UCSD-AML1 (cell line): ENCODE results near the gene ATF7.
"Not testable (repeated sequence)": the region's sequence is repeated elsewhere in the genome, so short reads cannot be mapped to it uniquely, and the experiment has no call there.

Source experiments
- DNase-seq: peaks from one replicate; lab custom pipeline; 2025; ENCODE audit not compliant: unreplicated experiment; lab: John Stamatoyannopoulos, UW

The ATF7 gene

DNA sequence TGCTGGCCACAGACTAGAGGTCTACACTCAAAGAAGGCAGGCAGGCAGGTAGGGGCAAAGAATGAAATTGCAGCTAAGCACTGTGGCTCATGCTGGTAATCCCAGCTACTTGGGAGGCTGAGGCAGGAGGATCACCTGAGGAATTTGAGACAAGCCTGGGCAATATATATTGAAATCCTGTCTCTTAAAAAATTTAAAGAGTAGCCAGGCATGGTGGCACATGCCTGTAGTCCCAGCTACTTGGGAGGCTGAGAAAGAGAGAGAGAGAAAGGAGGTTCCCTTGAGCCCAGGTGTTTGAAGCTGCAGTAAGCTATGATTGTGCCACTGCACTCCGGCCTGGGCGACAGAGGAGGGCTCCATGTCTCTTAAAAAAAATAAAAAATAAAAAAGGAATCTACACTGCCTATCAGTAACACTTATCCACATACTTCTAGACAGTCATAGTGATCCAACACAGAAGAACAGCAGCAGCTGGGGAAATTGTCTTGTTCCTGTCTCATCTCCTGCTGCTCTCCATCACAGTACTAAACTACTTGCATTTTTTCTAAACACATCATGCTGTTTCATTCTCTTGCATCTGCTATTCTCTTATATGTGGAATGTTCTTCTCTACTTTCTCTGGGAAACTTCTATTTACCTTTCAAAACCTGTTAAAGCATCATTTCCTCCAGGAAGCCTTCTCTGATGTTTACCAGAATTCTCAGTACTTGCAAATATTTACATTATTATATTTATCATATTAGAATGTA, 57.2 kb downstream of the ATF7 start:
- no peak for DNase-seq

DNA sequence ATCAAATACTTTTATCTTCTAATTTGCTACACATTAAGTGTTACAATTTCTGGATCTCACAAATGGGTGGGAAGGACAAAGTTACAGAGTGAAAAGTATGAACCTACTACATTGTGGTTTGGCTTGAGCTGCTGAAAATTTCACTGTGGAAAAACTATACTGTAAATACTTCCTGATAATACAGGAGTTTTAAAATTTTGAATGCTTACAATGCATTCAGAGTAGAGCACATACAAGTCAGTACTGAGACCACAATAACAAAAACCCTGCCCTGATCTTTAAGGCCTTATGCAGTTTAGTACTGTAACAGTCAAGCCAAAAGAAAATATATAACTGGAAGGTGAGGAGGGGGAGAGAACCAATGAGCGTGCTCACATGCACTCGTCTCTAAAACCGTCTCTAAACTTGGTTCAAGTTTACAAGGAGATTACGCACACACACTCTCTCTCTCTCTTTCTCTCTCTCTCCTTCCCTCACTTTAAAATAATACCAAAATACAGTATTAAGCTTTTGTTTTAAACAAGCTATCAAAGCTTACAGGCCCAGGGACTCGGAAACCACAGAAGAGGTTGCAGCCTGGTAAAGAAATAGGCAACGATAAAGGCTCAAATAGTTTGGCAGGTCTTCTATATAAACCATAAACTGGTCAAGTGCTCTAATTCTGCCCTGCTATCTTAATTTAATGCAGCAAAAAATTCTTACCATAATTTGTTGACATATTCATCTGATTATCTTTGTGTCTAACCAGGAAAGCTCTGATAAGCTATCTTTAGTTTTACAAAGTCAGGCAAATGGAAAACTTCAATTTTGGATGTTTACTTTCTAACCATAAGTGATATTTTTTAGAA, 58.0 kb downstream of the ATF7 start:
- DNase-seq, result no peak

DNA sequence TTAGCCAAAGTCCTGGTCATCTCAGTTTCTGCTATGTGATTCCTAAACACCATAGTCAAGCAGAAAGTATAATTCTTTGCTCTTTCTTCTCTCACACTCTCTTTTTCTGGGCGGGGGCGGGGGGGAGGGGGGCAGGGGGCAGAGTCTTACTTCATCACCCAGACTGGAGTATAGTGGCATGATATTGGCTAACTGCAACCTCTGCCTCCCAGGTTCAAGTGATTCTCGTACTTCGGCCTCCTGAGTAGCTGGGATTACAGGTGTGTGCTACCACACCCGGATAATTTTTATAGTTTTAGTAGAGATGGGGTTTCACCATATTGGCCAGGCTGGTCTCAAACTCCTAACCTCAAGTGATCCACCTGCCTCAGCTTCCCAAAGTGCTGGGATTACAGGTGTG, 60.8 kb downstream of the ATF7 start:
- not testable (repeated sequence) for DNase-seq

- no peak for DNase-seq
These were observed 61.2 kb downstream of the ATF7 start for GRCh38 chr12:53564941-53565340.

DNA sequence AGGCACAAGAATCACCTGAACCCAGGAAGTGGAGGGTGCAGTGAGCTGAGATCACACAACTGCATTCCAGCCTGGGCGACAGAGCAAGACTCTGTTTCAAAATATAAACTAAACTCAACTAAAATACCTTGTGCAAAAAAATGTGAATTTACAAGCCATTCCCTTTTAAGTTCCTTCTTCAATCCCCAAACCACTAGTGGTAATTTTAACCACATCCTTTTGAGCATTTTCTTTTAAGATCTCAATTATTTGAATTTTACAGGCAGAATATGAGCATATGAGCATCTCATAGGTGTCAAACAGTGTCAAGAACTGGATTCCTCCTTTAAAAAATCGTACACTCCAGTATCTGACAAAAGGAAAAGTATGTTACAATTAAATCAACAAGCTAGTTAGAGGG, 61.9 kb downstream of the ATF7 start:
- DNase-seq, result no peak

DNA sequence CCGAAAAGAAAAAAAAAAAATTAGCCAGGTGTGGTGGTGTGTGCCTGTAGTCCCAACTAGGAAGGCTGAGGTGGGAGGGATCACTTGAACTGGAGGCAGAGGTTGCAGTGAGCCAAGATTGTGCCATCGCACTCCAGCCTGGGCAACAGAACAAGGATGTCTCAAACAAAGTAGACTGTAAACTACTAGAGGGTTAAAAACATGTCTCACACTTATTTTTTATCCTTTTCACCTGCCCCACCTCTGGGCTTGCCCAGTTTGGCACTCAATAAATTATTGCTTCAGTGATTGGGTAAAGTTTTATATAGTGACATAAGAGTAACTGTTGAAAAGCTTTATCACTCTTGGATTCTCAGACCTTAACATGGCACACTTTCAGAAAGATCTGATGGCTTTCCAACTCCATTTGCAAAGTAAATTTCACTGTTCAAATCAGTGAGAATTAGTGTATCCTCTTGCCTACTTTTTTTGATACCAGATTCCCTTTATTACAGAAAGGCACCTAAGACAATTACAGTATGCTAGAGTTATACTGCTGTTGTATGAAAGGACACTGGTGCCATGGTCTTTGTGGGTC, 62.6 kb downstream of the ATF7 start:
- no peak for DNase-seq

- DNase-seq, result no peak
These were observed 64.6 kb downstream of the ATF7 start for GRCh38 chr12:53561590-53561953.

DNA sequence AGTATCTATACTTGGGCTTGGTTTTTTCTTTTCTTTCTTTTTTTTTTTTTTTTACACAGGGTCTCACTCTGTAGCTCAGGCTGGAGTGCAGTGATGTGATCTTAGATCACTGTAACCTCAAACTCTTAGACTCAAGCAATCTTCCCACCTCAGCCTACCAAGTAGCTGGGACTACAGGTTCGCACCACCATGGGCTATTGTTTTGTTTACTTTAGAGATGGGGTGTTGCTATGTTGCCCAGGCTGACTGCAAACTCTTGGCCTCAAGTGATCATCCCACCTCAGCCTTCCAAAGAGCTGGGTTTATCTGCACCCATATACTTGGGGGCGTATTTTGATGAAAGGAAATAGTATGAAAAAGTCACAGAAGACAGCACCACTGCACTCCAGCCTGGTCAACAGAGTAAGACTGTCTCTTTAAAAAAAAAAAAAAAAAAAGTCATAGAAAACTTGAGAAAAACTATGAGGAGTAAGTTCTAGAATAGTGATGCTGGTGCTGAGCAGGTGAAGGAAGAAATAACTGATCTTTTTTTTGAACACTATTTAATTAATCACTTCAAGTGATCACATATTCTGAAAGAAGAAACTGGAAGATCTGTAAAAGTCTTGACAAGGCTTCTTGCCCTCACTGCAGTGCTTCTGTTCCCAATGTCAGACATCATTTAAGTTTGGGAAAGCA, 65.1 kb downstream of the ATF7 start:
- DNase-seq, result no peak

- no peak for DNase-seq
These were observed 65.8 kb downstream of the ATF7 start for GRCh38 chr12:53560351-53560750.

GRCh38 chr12:53558631-53559030, 67.6 kb downstream of the ATF7 start:
- no peak for DNase-seq

DNA sequence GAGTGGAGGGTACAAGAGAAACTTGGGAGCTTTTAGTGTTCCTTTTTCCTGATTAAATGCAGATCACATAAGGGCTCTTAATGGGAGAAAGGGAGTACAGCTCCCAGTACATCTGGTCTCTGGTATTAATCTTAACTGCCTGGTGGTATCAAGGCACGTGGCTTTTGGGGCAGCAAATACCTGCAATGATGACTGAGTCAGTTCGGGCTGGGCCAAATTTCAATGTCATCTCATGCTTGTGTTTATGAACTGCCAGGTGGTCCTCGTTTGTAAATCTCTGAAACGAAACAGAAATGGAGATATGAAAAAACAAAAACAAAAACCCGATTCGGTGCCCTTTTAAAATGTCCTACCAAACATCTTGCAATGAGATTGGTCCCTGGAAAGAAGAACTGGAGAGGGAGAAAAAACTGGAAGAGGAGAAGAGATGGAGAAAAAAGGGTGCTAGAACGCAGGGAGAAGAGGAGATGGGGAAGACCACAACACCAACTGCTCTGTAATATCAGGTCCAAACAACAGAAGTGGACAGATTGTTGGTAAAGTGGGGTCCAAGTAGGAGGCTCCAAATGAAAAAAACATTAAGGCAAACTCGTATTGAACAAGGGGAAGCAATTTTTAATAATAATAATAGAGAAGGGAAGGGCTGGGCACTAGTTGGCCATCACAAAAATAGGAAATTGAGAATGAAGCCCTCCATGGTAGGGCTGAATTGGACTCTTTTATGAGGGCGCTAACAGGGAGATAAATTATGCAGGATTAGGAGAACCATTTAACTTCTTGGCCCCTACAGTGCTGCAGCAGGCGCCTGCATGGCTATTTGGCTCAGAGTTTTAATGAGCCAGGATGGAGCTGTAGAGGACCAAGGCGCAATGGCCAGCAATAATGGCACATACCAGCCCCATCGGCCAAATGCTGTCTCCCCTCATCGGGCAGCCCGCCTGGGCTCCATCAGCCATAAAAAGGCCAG, 73.5 kb downstream of the ATF7 start:
- DNase-seq, result no peak

- no peak for DNase-seq
These were observed 74.3 kb downstream of the ATF7 start for GRCh38 chr12:53551889-53552291.

DNA sequence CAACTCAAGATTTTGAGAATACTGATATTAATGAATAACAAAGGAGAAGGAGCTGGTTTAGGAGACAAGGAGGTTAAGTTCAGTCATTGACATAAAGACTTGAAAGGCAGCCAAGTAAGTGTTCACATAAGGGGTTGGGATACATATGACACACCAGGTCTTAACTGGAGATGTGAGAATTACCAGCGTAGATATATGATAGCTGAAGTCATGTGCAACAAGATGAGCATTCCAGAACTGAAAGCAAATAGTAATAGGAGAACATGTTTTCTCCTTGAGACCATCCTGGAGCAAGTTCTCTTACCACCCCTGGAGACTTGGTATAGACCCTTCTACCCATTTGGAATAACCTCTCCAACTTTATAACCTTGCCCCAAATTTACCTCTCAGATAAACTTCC, 75.6 kb downstream of the ATF7 start:
- DNase-seq, result no peak

- not testable (repeated sequence) for DNase-seq
These were observed 76.1 kb downstream of the ATF7 start for GRCh38 chr12:53550131-53550530.

DNA sequence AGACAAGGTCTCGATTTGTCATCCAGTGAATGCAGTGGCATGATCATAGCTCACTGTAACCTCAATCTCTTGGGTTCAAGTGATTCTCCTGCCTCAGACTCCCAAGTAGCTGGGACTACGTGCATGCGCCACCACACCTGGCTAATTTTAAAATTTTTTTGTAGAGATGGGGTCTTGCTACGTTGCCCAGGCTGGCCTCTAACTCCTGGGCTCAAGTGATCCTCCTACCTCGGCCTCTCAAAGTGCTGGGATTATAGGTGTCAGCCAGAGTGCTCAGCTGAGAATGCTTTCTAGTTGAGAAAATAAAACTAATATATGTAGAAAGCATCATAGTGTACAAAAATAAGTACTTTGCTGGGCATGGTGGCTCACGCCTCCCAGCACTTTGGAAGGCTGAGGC, 77.8 kb downstream of the ATF7 start:
- DNase-seq, result not testable (repeated sequence)

GRCh38 chr12:53543539-53543938, 82.6 kb downstream of the ATF7 start:
- DNase-seq, result peak; percentile 27

- DNase-seq, result no peak
These were observed 86.7 kb downstream of the ATF7 start for GRCh38 chr12:53539526-53539925.

DNA sequence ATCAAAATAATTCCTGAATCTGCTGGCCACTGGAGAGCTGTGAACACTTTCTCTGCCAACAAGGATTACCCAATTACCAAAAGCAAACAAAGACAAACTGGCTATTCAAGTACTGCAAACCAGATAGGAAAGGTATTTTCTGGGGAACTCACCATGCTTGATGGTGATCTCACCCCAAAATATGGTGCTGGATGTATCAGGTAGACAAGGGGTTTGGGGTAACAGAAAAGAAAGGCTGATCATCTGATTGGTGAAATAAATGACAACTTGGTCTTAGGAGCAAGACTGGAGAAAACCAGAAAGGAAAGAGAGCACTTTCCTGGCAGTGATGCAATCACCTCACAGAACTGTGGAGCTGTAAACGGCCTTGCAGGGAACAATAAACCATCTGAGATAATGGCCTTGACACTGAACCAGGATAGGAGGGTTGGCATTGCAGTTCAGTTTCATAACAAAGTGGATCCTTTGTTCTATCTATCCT, 87.9 kb downstream of the ATF7 start:
- no peak for DNase-seq

GRCh38 chr12:53536962-53537361, 89.2 kb downstream of the ATF7 start:
- DNase-seq, result no peak

- no peak for DNase-seq
These were observed 92.7 kb downstream of the ATF7 start for GRCh38 chr12:53533471-53533870.
